Anterior cingulate cortex (tissue), 58 donors: Measurements from ENCODE around the gene ARG1.
"Not testable (repeated sequence)": the region's sequence is repeated elsewhere in the genome, so short reads cannot be mapped to it uniquely, and the experiment has no call there.

Source experiments
- DNase-seq, 58 donors: peaks; one replicate each; lab custom pipeline; 2025; lab: John Stamatoyannopoulos, UW

Gene ARG1

GRCh38 chr6:131572686-131573415 lies at the start of gene ARG1:
ARG1 (plus strand) TSS chr6:131573226; CDS start chr6:131573283, 57 bp downstream.
- DNase-seq, result no peak

GRCh38 chr6:131523988-131524673 lies 48.9 kb upstream of the ARG1 start:
- peak in 6 of 58 donors; percentile 2 to 23 (median 6) for DNase-seq

GRCh38 chr6:131524695-131525336 lies 48.2 kb upstream of the ARG1 start:
- DNase-seq, result no peak

GRCh38 chr6:131530936-131531335 lies 42.1 kb upstream of the ARG1 start:
- not testable (repeated sequence) for DNase-seq

GRCh38 chr6:131531681-131532080 lies 41.3 kb upstream of the ARG1 start:
- DNase-seq, result not testable (repeated sequence)

- no peak for DNase-seq
These were observed 40.4 kb upstream of the ARG1 start for GRCh38 chr6:131532580-131533039.

GRCh38 chr6:131538615-131539014 lies 34.4 kb upstream of the ARG1 start:
- not testable (repeated sequence) for DNase-seq

GRCh38 chr6:131545317-131545716 lies 27.7 kb upstream of the ARG1 start:
- DNase-seq, result no peak

GRCh38 chr6:131547488-131547887 lies 25.5 kb upstream of the ARG1 start:
- no peak for DNase-seq

GRCh38 chr6:131548441-131548840 lies 24.6 kb upstream of the ARG1 start:
- DNase-seq, result no peak

- DNase-seq, result no peak
These were observed 23.2 kb upstream of the ARG1 start for GRCh38 chr6:131549811-131550210.

- no peak for DNase-seq
These were observed 21.1 kb upstream of the ARG1 start for GRCh38 chr6:131551902-131552301.

GRCh38 chr6:131552572-131552971 lies 20.5 kb upstream of the ARG1 start:
- no peak for DNase-seq

- no peak for DNase-seq
These were observed 17.0 kb upstream of the ARG1 start for GRCh38 chr6:131555992-131556391.

- no peak for DNase-seq
These were observed 14.1 kb upstream of the ARG1 start for GRCh38 chr6:131558922-131559321.

GRCh38 chr6:131561925-131562707 lies 10.9 kb upstream of the ARG1 start:
- no peak for DNase-seq

- DNase-seq, result no peak
These were observed 8.0 kb upstream of the ARG1 start for GRCh38 chr6:131565056-131565455.

GRCh38 chr6:131568726-131569125 lies 4.3 kb upstream of the ARG1 start:
- no peak for DNase-seq

GRCh38 chr6:131574133-131574532 lies 1.1 kb downstream of the ARG1 start:
- no peak for DNase-seq

- no peak for DNase-seq
These were observed 1.7 kb downstream of the ARG1 start for GRCh38 chr6:131574686-131575085.
